Fibroblast of the conjunctiva (primary cell): ENCODE measurements around the gene TMEM273.
"Not testable (repeated sequence)": the region's sequence is repeated elsewhere in the genome, so short reads cannot be mapped to it uniquely, and the experiment has no call there.

Experiments used
- DNase-seq: peaks from one replicate; pipeline ENCODE4 v3.0.0-alpha.2; 2010; ENCODE audit warnings: low read depth

The TMEM273 gene

GRCh38 chr10:49204119-49204518 is 15.9 kb upstream of the TMEM273 start:
- DNase-seq, result no peak

GRCh38 chr10:49202266-49202665 is 14.1 kb upstream of the TMEM273 start:
- DNase-seq, result no peak

DNA sequence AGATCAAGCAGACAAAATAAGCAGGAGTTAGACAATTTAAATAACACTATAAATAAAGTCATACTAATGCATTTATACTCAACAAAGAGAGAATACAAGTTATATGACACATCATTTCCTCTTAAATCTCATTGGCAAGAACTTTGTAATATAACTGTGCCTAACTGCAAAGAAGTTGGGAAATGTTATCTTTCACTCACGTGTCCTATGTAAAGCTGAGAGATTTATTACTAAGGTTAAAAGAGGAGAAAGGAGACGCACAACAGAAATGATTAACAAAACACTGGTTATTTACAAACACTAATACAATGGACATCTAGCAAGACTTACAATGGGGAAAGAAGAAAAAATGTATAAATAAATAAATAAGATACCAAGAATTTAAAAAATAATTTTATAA is 12.7 kb upstream of the TMEM273 start:
- DNase-seq, result no peak

GRCh38 chr10:49197171-49197570 is 9.0 kb upstream of the TMEM273 start:
- DNase-seq, result no peak

DNA sequence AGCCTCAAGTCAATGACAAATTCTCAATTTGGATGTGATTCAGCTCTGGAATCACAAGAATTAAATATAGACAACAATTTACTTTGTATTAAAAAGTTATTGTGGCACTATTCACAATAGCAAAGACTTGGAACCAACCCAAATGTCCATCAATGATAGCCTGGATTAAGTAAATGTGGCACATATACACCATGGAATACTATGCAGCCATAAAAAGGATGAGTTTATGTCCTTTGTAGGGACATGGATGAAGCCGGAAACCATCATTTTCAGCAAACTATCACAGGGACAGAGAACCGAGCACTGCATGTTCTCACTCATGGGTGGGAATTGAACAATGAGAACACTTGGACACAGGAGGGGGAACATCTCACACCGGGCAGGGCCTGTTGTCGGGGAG is 7.7 kb upstream of the TMEM273 start:
- not testable (repeated sequence) for DNase-seq

DNA sequence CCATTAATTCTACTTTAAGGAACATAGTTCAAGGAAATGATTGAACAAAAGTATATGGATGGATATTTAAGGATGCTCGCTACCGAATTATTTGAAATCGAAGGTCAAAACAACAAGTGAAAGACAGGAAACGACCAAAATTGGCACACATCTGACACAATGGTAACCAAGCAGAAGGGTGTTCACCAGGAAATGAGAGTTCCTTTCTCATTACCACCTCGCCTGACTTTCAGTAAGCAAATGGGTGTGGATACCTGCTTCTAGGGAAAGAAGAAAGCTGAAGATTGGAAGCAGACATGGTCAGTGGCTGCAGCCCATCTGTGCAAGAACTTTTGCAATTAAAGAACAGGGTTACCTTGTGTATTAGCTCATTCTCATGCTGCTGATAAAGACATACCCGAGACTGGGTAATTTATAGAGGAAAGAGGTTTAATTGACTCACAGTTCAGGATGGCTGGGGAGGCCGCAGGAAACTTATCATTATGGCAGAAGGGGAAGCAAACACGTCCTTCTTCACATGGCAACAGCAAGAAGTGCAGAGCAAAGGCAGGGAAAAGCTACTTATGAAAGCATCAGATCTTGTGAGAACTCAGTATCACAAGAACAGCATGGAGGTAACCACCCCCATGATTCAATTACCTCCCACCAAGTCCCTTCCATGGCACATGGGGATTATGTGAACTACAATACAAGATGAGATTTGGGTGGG is 6.2 kb upstream of the TMEM273 start:
- no peak for DNase-seq

DNA sequence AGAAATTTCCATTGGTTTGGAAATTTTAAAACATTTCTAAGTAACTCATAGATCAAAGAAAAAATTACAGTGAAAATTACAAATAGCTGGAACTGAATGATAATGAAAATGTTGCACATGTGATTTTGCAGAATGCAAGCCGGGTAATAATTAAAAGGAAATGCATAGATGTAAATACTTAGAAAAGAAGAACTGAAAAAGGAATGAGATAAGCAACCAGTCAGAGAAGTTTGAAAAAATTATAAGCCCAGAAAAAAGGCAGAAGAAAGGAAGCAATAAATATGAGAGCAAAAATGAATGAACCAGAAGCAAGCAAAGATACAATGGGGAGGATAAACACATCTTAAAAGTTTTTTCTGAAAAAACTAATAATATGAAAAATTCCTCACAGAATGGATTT is 3.2 kb upstream of the TMEM273 start:
- no peak for DNase-seq

GRCh38 chr10:49189422-49189821 is 1.2 kb upstream of the TMEM273 start:
- DNase-seq, result no peak

GRCh38 chr10:49187044-49187484 is 1.1 kb downstream of the TMEM273 start:
- no peak for DNase-seq

DNA sequence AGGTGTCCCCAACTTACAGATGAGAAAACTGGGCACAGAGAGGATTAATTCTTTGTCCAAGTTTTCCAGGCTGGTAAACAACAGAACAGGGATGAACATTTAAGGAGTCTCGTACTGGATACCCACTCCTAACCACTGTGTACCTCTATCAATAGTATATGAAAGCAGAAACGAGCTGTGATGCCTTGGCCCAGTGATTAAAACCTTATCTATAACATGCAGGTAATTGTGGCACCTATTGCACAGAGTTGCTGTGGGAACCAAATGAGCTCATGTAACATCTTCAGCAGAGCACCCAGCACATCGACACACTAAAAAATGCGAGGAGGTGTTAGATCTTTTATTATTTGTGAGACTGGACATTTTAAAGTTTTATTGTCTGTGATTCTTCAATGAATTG is 1.6 kb downstream of the TMEM273 start:
- no peak for DNase-seq

DNA sequence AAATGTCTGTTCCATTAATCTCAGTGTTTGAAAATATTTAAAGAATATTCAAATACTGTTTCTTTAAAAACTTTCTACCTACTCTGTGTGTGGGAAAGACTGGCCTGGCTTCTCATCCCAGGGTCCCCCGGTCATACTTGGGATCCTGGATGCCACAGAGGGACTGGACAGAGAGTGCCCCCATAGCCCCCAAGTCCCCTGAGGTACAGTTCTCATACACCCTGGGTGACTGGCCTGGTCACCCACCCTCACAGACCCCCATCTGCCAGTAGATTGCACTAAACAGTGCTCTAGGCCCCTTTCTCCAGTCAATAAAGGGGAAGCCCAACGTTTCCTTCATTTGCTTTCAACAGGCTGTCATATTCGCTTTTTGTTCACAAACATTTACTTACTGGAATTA is 3.0 kb downstream of the TMEM273 start:
- no peak for DNase-seq

DNA sequence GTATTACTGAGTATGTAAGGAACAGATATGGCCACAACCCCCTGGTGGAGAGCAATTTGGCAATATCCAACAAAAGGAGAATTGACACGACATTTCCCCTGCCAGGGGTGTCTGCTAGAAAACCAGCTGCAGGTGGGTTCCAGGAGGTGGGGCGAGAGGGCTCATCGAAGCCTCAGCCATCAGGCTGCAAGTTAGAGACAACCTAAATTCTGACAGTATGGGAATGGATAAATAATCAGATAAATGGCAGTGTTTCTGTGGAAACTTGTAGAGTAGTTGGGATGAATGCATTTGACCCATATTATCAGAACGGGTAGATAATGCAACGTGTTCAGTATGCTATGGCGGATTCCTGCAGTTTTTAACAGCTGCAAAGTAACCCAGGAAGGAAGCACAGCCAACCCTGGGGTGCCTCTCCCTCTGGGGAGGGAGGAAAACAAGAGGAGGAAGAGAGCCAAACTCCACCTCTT is 3.5 kb downstream of the TMEM273 start:
- no peak for DNase-seq

GRCh38 chr10:49183596-49184542 is 4.3 kb downstream of the TMEM273 start:
- DNase-seq, result no peak

DNA sequence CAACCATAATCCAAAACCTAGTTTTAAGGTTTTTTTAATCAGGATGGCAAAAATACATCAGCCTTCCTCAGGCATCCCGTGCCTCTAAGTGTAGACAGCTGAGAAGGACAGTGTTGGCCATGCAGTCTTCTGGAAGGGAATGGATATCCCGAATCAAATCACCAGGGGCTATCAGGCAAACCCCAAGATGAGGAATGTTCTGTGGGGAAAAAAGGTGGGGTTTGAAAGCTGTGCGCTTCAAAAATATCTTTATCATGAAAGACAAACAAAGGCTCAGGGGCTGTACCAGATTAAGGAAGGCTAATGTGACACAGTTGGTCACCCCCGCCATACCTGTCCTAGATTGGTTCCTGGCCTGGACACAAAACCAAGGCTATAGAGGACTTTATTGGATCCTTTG is 5.4 kb downstream of the TMEM273 start:
- no peak for DNase-seq

GRCh38 chr10:49180444-49180860 is 7.7 kb downstream of the TMEM273 start:
- DNase-seq, result no peak

- no peak for DNase-seq
Observed at GRCh38 chr10:49179699-49180443, 8.3 kb downstream of the TMEM273 start.

DNA sequence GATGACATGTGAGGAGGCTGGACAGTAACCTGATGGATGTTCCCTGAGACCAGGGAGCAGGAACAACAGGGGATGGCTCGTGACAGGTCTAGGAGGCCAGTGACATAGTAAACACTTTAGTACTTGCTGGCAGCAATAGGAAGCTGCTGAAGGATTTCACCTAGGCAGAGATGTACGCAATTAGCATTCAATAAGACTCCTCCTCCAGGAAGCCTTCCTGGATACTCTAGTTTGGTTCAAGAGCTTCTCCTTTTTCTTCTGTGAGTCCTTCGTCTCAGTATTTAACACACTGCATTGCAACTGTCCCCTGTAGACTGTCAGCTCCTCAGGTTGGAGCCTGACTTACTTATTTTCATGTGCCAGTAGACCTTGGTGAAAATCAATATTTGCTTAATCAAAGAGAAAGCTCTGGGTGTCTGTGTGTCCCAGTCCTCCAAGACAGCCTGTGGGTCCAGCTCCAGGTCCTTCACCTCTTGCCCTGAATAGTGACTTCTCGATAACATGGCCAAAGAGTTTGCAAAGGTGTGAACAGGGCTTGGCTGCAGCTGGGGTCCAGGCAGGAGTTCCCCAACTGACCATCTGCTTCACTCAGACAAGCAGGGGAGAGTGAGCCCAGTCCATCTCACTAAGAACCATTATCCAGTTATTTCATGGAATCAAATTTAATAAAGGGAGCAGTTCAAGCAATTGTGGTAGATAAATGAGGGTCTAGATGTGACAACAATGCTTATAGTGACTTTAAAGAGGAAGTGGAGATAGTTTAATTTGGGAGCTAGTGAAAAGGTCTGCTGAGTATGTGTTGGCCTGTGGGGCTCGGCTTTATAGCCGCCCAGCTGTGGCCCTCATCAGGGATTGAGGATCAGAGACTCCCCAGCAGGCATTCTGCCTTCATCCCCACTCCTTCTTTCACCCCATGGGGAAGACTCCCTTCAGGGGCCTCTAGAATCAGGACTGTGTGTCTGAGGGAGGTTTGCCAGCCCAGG is 9.4 kb downstream of the TMEM273 start:
- no peak for DNase-seq

DNA sequence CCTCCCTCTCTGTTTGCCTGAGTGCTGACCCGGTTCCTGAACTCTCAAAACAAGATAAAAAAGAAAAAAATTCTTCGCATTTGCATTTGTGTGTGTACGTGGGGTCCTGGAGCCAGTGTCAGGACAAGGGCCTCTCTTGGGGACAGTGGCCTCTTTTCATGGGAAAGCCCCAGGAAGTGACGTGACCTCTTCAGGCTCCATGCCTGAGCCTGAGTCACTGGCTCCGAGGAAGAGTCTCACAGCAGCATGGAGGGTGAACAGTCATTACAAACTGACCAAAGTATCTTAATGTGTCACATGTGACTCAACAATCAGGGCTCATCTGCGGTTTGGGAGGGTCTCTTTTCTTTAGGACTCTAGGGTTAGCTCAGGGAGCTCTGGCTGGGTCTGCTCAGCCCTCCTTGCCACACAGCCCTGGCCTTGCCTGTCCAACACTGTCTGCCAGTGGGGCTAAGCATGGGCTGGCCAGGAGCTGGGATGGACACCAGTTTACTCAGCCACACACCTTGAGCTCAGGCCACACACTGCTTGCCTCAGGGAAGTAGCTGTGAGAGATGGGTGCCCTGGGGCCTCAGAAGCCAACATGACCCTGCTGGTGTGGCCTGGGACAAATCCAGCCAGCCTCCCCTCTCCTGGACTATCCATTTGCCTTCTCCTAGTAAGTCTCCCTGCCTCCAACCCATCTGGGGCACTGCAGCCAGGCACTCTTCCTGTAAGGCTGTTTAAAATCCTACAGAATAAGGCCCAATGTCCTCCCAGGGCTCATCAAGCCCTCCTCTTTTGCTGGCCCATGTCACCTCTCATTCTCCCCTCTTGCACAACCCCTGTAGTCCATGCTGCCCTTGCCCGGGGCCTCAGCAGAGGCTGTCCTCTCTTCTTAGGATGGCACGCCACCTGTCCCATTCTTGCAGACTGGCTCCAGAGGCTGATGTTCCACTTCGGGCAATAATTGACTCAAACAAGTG is 10.5 kb downstream of the TMEM273 start:
- peak; percentile 20 for DNase-seq

DNA sequence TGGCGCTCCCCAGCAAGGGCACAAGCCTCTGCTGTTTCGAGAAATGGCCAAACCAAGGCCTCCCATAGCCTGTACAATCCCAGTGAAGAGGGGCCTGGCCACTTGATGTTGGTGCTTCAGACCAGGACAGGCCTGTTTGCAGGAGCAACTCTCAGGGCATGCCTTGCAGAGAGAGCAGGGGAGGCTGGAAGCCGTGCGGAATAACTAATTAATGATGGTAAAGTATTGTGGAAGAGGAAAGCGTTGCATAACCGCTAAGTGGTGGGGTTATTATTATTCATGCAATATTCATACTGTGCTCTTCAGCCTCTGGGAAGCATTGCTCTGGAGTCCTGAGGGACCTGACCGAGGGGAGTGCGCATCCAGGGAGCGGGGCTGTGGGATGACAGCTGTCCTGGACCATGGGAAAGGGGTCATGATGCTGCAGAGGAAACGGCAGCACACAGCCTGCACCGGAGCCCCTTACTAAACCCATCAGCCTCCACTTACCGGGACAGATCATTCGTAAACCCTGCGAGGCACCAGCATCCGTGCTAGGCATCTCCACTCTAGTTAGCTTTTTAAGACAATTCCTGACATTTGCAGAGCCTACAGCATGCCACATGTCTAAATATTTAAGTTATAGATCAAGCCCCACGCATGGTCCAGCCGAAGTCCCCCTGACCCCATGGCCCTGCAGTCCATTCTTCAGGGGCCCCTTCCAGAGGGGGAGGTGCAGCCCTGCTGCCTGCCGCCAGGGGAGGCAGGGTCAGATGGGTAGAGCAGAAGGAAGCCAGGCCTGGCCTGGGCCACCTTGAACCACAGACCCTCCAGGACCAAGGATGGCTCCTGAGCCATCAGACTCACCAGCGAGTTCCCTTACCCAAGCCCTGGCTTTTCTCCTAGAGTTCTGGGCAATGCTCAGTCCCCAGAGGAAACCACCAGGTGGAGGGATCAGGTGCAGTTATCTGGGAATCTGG is 11.6 kb downstream of the TMEM273 start:
- DNase-seq, result no peak
